IMR-90 (cell line): Measurements from ENCODE around the gene TTI1. TPM values are rescaled to one million over a fixed set of nuclear protein-coding genes. Genes with fewer than 3 reads are reported as not detected.

Experiments used
- ATAC-seq: fragments of 200-7000 bp; cut with Tn5 transposase; 2 replicates; pipeline ENCODE4 v1.9.1; 2020; ENCODE audit warnings: low read depth, mild to moderate bottlenecking, moderate library complexity
- BruUV-seq: library from RNA; stranded (reverse); fragments of 400-500 nt; replicated peaks from 2 replicates; lab custom pipeline; 2021; lab: Mats Ljungman, UMichigan
- CTCF ChIA-PET: fragments of 300-600 bp; formaldehyde crosslinking; extraction: SDS; loops from one replicate; lab custom pipeline; 2021; ENCODE audit warnings: antibody characterized with exemption; lab: Yijun Ruan, JAX
- POLR2A ChIA-PET: fragments of 300-600 bp; sonication (Branson Sonifier 250); formaldehyde crosslinking; loops from one replicate; lab custom pipeline; 2022; ENCODE audit warnings: antibody characterized with exemption; ENCODE audit not compliant: unreplicated experiment; lab: Charles Lee
- DNase-seq: peaks from one replicate; pipeline ENCODE4 v3.0.0; 2013
- H2AFZ ChIP-seq: replicated peaks from 2 replicates; pipeline ENCODE3; 2013; ENCODE audit warnings: low read length, mild to moderate bottlenecking; ENCODE audit not compliant: poor library complexity
- H2AK5ac ChIP-seq: 2 replicates; pipeline ENCODE4 v1.6.1; 2013; ENCODE audit warnings: low read depth, low read length, inconsistent platforms
- H2AK9ac ChIP-seq: replicated peaks from 2 replicates; pipeline ENCODE3; 2013; ENCODE audit warnings: mild to moderate bottlenecking, low read depth, low read length, moderate library complexity; ENCODE audit not compliant: poor library complexity
- H2BK120ac ChIP-seq: 2 replicates; pipeline ENCODE4 v1.6.1; 2013; ENCODE audit warnings: low read depth, low read length, inconsistent platforms
- H2BK15ac ChIP-seq: 3 replicates; pipeline ENCODE4 v1.6.1; 2013; ENCODE audit warnings: low read depth, low read length, inconsistent platforms
- H2BK20ac ChIP-seq: 2 replicates; pipeline ENCODE4 v1.6.1; 2013; ENCODE audit warnings: low read depth, mild to moderate bottlenecking, inconsistent platforms, low read length, moderate library complexity
- H2BK5ac ChIP-seq: 2 replicates; pipeline ENCODE4 v1.6.1; 2013; ENCODE audit warnings: mild to moderate bottlenecking, low read depth, low read length, inconsistent platforms; ENCODE audit not compliant: poor library complexity, severe bottlenecking
- H3K14ac ChIP-seq: replicated peaks from 2 replicates; pipeline ENCODE4 v1.6.1; 2013; ENCODE audit warnings: low read depth, low read length, inconsistent platforms
- H3K18ac ChIP-seq: 2 replicates; pipeline ENCODE4 v1.6.1; 2013; ENCODE audit warnings: low read depth, low read length, control low read depth
- H3K23ac ChIP-seq: 2 replicates; pipeline ENCODE4 v1.6.1; 2013; ENCODE audit warnings: low read depth, low read length, inconsistent platforms
- H3K27ac ChIP-seq: 2 replicates; pipeline ENCODE4 v1.5.1; 2013; ENCODE audit warnings: mild to moderate bottlenecking, control low read depth, low read length; ENCODE audit not compliant: insufficient read depth
- H3K27me3 ChIP-seq: 2 replicates; pipeline ENCODE4 v1.6.1; 2013; ENCODE audit warnings: low read length; ENCODE audit not compliant: control insufficient read depth, insufficient read depth
- H3K36me3 ChIP-seq: 2 replicates; pipeline ENCODE4 v1.6.1; 2013; ENCODE audit warnings: low read length, mixed read lengths; ENCODE audit not compliant: control insufficient read depth, insufficient read depth
- H3K4ac ChIP-seq: 2 replicates; pipeline ENCODE4 v1.6.1; 2013; ENCODE audit warnings: low read depth, low read length, inconsistent platforms
- H3K4me1 ChIP-seq: 2 replicates; pipeline ENCODE4 v1.6.1; 2013; ENCODE audit warnings: low read length, mixed read lengths; ENCODE audit not compliant: control insufficient read depth, insufficient read depth
- H3K4me2 ChIP-seq: 2 replicates; pipeline ENCODE4 v1.6.1; 2013; ENCODE audit warnings: low read depth, mild to moderate bottlenecking, control low read depth, low read length, moderate library complexity
- H3K4me3 ChIP-seq: 2 replicates; pipeline ENCODE4 v1.5.1; 2013; ENCODE audit warnings: low read depth, mild to moderate bottlenecking, control low read depth, low read length, moderate library complexity; ENCODE audit not compliant: insufficient read depth
- H3K56ac ChIP-seq: 2 replicates; pipeline ENCODE4 v1.6.1; 2013; ENCODE audit warnings: low read length, inconsistent platforms; ENCODE audit not compliant: insufficient read depth; ENCODE audit errors: extremely low read depth
- H3K79me1 ChIP-seq, 2 experiments: 2 replicates each; pipeline ENCODE4 v1.6.1; 2013; ENCODE audit warnings: low read length in 2 of 2, inconsistent platforms in 1 of 2, low read depth in 1 of 2
- H3K9ac ChIP-seq: 2 replicates; pipeline ENCODE4 v1.6.1; 2013; ENCODE audit warnings: low read depth, low read length, control low read depth
- H3K9me1 ChIP-seq: 2 replicates; pipeline ENCODE4 v1.6.1; 2013; ENCODE audit warnings: low read length, inconsistent platforms; ENCODE audit not compliant: insufficient read depth
- H3K9me3 ChIP-seq: 2 replicates; pipeline ENCODE4 v1.6.1; 2013; ENCODE audit warnings: low read length; ENCODE audit not compliant: control insufficient read depth, insufficient read depth
- H4K20me1 ChIP-seq: 2 replicates; pipeline ENCODE4 v1.6.1; 2013; ENCODE audit warnings: low read length, inconsistent platforms; ENCODE audit not compliant: insufficient read depth
- H4K5ac ChIP-seq: 2 replicates; pipeline ENCODE4 v1.6.1; 2013; ENCODE audit warnings: mild to moderate bottlenecking, low read depth, low read length, control low read depth
- H4K8ac ChIP-seq, 2 experiments: 2 replicates each; pipeline ENCODE4 v1.6.1; 2013; ENCODE audit warnings: low read depth in 2 of 2, low read length in 2 of 2, control low read depth in 1 of 2, inconsistent platforms in 1 of 2
- H4K91ac ChIP-seq: 2 replicates; pipeline ENCODE4 v1.6.1; 2013; ENCODE audit warnings: low read depth, low read length, inconsistent platforms; ENCODE audit not compliant: insufficient read depth
- BHLHE40 ChIP-seq: fragments of 150-350 bp; IDR thresholded peaks from 2 replicates; pipeline ENCODE4 v1.6.1; 2016; ENCODE audit warnings: mild to moderate bottlenecking, low read depth, low read length
- CEBPB ChIP-seq: IDR thresholded peaks from 2 replicates; pipeline ENCODE4 v1.6.1; 2012; ENCODE audit warnings: low read depth, low read length, improper control_type of control experiment
- FOS ChIP-seq: fragments of 150-350 bp; IDR thresholded peaks from 2 replicates; pipeline ENCODE4 v1.6.1; 2016; ENCODE audit warnings: low read depth, low read length
- MAFK ChIP-seq: IDR thresholded peaks from 2 replicates; pipeline ENCODE4 v1.6.1; 2012; ENCODE audit warnings: low read depth, low read length, improper control_type of control experiment
- MXI1 ChIP-seq: IDR thresholded peaks from 2 replicates; pipeline ENCODE4 v1.6.1; 2012; ENCODE audit warnings: low read depth, mild to moderate bottlenecking, low read length, moderate library complexity, borderline replicate concordance
- NFE2L2 ChIP-seq: fragments of 150-350 bp; IDR thresholded peaks from 2 replicates; pipeline ENCODE4 v1.6.1; 2016; ENCODE audit warnings: low read depth, mild to moderate bottlenecking, low read length
- RCOR1 ChIP-seq: IDR thresholded peaks from 2 replicates; pipeline ENCODE4 v1.6.1; 2012; ENCODE audit warnings: mild to moderate bottlenecking, low read length, improper control_type of control experiment; ENCODE audit not compliant: insufficient replicate concordance
- SMC3 ChIP-seq: fragments of 150-350 bp; IDR thresholded peaks from 2 replicates; pipeline ENCODE4 v1.6.1; 2016; ENCODE audit warnings: low read depth, mild to moderate bottlenecking, antibody characterized with exemption, low read length, moderate library complexity
- USF2 ChIP-seq: fragments of 150-350 bp; IDR thresholded peaks from 2 replicates; pipeline ENCODE4 v1.6.1; 2017; ENCODE audit warnings: mild to moderate bottlenecking, antibody characterized with exemption, low read length, low read depth
- WGBS, 2 experiments: methylation state at CpG; one replicate each; pipeline versions ENCODE4 v1.1.5 to v1.1.7; 2013; ENCODE audit warnings: missing lambda C conversion rate in 2 of 2; ENCODE audit not compliant: insufficient read length in 1 of 2; ENCODE audit errors: extremely low coverage in 2 of 2; 5-methylcytosine and 5-hydroxymethylcytosine counted together
- dilution Hi-C: fragments of 300-500 bp; cut with HindIII; formaldehyde crosslinking; loops from one replicate; pipeline ENCODE4 v1.14.3; 2018; ENCODE audit warnings: low sequenced_read_pairs; ENCODE audit not compliant: unreplicated experiment
- in situ Hi-C: fragments of 300-500 bp; cut with MboI; formaldehyde crosslinking; loops from 3 replicates; pipeline ENCODE4 v1.14.3; 2019; ENCODE audit warnings: low sequenced_read_pairs, inconsistent platforms, mixed read lengths
- intact Hi-C: fragments of 100-400 bp; cut with micrococcal nuclease; formaldehyde crosslinking; loops from 2 replicates; pipeline ENCODE4 v1.10.0; 2022
- polyA plus RNA-seq, 3 experiments: library from polyadenylated mRNA; depleted of rRNA; stranded (reverse); fragments of >200 nt; gene quantifications; 2 replicates each; pipeline ENCODE4 v1.2.3, GENCODE V29; 2012; ENCODE audit warnings: low replicate concordance in 1 of 3
- total RNA-seq: library from RNA; depleted of rRNA; stranded (reverse); fragments of >200 nt; gene quantifications from 2 replicates; pipeline ENCODE4 v1.2.3, GENCODE V29; 2012

TTI1 gene
- total and polyA plus RNA-seq, 2 of the 4 experiments (the other 2 are of a cell fraction) = 12.5 to 17.6 TPM

- H2BK5ac ChIP-seq = peak overlapping the region; percentile 86
- no peaks in the 10 kb centered on the region for H3K27me3 ChIP-seq
- peaks cover 18% of the 10 kb centered on the region for H3K4me1 ChIP-seq
- ChIA-PET CTCF (no interaction called here), POLR2A (interaction anchor here (0.6 kb wide), 1 partner anchor 159 kb away, joined by 3 read pairs; no protein-coding TSS in a partner anchor)
- H3K79me1 ChIP-seq = peaks cover 13 to 28% of the 10 kb centered on the region in 2 experiments
- intact Hi-C loops = no loop called here
- H4K20me1 ChIP-seq = peaks cover 15% of the 10 kb centered on the region
- TF ChIP-seq MAFK (no peak), CEBPB (peak; percentile 18; the same call in 1 of the 2 replicates), USF2 (peak; percentile 69), RCOR1 (peak; percentile 72), FOS (peak; percentile 90), SMC3 (no peak), BHLHE40 (peak; percentile 45), MXI1 (no peak), NFE2L2 (no peak)
- DNase-seq (peak; percentile 91), ATAC-seq (peak; percentile 94)
- no peak overlapping the region for H3K4me3 ChIP-seq
- H4K5ac ChIP-seq = peak overlapping the region; percentile 28; the same call in 1 of the 2 replicates
- H3K9me3 ChIP-seq = no peaks in the 10 kb centered on the region
- peak overlapping the region; percentile 45 for H3K18ac ChIP-seq
- H3K27ac ChIP-seq = peak overlapping the region; percentile 77; the same call in 1 of the 2 replicates
- H2BK20ac ChIP-seq = peak overlapping the region; percentile 12; the same call in 1 of the 2 replicates
- peak overlapping the region; percentile 61; the same call in 1 of the 2 replicates for H3K23ac ChIP-seq
- H2BK120ac ChIP-seq = peak overlapping the region; percentile 50; the same call in 1 of the 2 replicates
- H3K36me3 ChIP-seq = peaks cover 25% of the 10 kb centered on the region
- no peak overlapping the region for H2AK9ac ChIP-seq
- WGBS, 2 experiments = 40% methylated on average over 1 of the region's 6 CpGs; no CpG with 5 or more reads in 1 of the 2 experiments
- peak overlapping the region; percentile 34; the same call in 1 of the 2 replicates for H3K14ac ChIP-seq
- no peak overlapping the region for H2AFZ ChIP-seq
- no peak overlapping the region for H4K91ac ChIP-seq
- no peak overlapping the region; a peak in 1 of 4 replicates for H4K8ac ChIP-seq
- peak overlapping the region; percentile 26; the same call in 1 of the 2 replicates for H3K4ac ChIP-seq
- no peak overlapping the region; the same call in 1 of the 2 replicates for H3K56ac ChIP-seq
- no peak overlapping the region for H2BK15ac ChIP-seq
- H3K9ac ChIP-seq = no peak overlapping the region
- H2AK5ac ChIP-seq = peak overlapping the region; percentile 6; the same call in 1 of the 2 replicates
- H3K4me2 ChIP-seq = peak overlapping the region; percentile 90
- peaks cover 20% of the 10 kb centered on the region for H3K9me1 ChIP-seq
- in situ Hi-C loops = no loop called here
- no TSS peak for BruUV-seq
- dilution Hi-C loops = no loop called here
Observed at GRCh38 chr20:38001173-38001875, 31.9 kb downstream of the TTI1 start.
